ENCODE data around the gene ZNF804B. TPM values are rescaled to one million over a fixed set of nuclear protein-coding genes. Genes with fewer than 3 reads are reported as not detected.

Gene ZNF804B
- total RNA-seq, 1 donor from 2014 or later = not detected

DNA sequence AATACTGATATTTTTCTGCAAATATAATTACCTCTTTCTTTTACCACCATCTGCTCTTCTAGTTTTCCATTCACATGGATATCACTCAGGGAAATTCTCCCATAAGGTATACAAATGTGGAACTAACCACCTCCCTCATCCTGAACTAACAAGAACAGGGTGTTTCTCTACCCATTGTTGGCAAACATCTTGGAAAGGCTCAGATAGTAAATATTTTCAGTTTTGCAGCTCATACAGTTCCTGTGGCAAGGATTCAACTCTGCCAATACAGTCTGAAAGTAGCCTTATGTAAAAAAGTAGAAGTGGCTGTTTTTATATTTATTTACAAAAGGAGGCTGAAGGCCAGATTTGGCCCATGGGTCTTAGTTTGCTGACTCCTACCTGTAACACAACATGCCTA lies 549.0 kb downstream of the ZNF804B start:
- no peaks in the 10 kb centered on the region for H3K36me3 ChIP-seq
- ATAC-seq = no peak
- intact Hi-C loops (cut with DNase I) = no loop called here
- H3K27me3 ChIP-seq (ENCODE audit: low read depth) = no peaks in the 10 kb centered on the region
- H3K4me3 ChIP-seq = no peak overlapping the region
- H3K27ac ChIP-seq = no peak overlapping the region
- DNase-seq = no peak
- no peaks in the 10 kb centered on the region for H3K9me3 ChIP-seq
- H3K4me1 ChIP-seq = no peaks in the 10 kb centered on the region
- TF ChIP-seq, protein P1, sequence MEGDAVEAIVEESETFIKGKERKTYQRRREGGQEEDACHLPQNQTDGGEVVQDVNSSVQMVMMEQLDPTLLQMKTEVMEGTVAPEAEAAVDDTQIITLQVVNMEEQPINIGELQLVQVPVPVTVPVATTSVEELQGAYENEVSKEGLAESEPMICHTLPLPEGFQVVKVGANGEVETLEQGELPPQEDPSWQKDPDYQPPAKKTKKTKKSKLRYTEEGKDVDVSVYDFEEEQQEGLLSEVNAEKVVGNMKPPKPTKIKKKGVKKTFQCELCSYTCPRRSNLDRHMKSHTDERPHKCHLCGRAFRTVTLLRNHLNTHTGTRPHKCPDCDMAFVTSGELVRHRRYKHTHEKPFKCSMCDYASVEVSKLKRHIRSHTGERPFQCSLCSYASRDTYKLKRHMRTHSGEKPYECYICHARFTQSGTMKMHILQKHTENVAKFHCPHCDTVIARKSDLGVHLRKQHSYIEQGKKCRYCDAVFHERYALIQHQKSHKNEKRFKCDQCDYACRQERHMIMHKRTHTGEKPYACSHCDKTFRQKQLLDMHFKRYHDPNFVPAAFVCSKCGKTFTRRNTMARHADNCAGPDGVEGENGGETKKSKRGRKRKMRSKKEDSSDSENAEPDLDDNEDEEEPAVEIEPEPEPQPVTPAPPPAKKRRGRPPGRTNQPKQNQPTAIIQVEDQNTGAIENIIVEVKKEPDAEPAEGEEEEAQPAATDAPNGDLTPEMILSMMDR (IDR thresholded peaks at IDR 0.05) = no peak

DNA sequence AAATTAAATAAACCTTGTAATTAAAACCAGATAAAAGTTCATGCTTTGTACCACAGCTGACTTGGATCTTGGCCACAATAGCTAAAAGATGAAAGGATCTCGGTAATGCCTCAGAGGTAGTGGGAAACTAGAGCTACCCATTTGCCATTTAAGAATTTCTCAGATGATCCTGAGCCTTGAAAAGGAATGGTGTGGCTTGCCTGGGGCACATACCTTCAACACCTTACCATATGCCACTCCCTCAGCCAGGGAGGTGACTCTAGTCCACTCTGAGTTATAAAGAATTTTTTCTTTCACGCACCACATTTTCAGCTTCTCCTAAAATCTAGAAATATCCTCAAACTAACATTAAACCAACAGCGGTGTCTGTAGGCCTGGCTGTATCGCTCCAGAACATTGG lies 552.4 kb downstream of the ZNF804B start:
- no peaks in the 10 kb centered on the region for H3K36me3 ChIP-seq
- TF ChIP-seq, protein P1 (IDR thresholded peaks at IDR 0.05) = no peak
- ATAC-seq (no peak), DNase-seq (no peak)
- no peak overlapping the region for H3K4me3 ChIP-seq
- no peaks in the 10 kb centered on the region for H3K4me1 ChIP-seq
- no peaks in the 10 kb centered on the region for H3K27me3 ChIP-seq (ENCODE audit: low read depth)
- no peak overlapping the region for H3K27ac ChIP-seq
- intact Hi-C loops (cut with DNase I) = no loop called here
- H3K9me3 ChIP-seq = no peaks in the 10 kb centered on the region

DNA sequence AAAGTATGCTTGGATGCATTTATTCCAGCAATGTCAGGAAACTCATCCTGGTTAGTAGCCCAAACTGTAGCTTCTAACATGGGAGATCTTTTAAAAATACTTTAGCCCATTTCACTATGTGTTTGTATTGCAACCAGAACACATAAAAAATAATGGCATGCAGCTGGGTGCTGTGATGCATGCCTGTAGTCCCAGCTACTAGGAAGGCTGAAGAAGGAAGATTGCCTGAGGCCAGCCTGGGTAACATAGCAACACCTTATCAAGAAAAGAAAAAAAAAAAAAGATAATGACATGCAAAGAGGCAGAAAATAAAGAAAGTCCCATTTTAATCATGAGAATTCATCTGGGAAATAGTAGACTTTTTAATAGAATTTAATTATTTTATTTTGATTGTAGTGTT lies 553.1 kb downstream of the ZNF804B start:
- ATAC-seq = no peak

DNA sequence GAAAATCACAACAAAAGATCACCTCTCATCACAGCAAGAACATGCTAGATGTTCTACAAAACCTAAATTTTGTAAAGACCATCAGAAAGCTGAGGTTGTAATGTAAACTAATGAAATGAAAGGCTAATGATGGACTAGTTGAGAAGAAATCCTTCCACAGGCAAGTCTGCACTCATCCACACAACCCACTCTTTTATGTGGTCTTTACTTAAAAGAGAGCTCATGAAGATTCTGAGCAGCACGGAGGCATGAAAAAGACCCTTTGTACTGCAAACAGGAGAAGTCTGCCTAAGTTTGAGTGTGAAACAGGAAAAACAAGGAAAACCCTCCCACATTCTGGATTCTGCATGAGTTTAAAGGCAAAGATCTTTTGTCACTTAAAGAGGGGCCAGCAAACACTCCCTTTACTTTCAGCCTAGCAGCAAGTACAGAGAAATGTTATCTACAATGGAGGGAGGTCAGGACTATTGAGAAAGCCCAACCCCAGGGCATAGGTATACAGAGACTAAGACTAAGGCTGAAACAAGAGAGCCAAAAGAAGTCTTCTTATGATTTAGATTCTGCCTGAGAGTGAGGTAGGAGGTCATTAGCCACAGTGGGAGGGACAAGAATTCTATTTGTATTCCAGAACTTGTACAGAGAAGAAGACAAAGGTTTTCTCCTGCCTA lies 557.2 kb downstream of the ZNF804B start:
- ATAC-seq (no peak), DNase-seq (no peak)
- Histone ChIP-seq H3K36me3 (no peaks in the 10 kb centered on the region), H3K4me3 (no peak overlapping the region), H3K27me3 (ENCODE audit: low read depth) (no peaks in the 10 kb centered on the region), H3K27ac (no peak overlapping the region), H3K4me1 (no peaks in the 10 kb centered on the region), H3K9me3 (no peaks in the 10 kb centered on the region)
- intact Hi-C loops (cut with DNase I) = no loop called here
- TF ChIP-seq, protein P1 (IDR thresholded peaks at IDR 0.05) = no peak

More for the DNA sequence above, 553.1 kb downstream of the ZNF804B start:
- Histone ChIP-seq H3K27me3 (ENCODE audit: low read depth) (no peaks in the 10 kb centered on the region), H3K4me3 (no peak overlapping the region), H3K27ac (no peak overlapping the region), H3K4me1 (no peaks in the 10 kb centered on the region), H3K36me3 (no peaks in the 10 kb centered on the region), H3K9me3 (no peaks in the 10 kb centered on the region)
- TF ChIP-seq, protein P1 (IDR thresholded peaks at IDR 0.05) = no peak
- intact Hi-C loops (cut with DNase I) = no loop called here
- no peak for DNase-seq

DNA sequence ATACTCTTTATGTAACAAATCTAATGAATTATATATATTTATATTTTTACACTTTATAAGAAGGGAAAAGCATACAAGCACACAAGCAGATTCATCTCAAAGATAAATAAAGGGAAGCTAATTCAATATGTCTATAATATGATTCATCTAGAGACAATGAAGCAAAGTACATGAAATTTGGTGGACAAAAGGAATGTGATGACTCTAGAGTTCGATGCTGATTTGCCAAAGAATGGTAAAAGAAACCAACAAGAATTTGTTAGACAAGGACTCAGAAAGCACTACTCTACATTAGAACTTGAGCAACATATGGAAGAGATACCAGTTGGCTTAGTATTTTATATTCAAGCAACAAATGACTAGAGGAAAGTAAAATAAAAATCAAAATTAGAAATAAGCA lies 572.5 kb downstream of the ZNF804B start:
- Histone ChIP-seq H3K36me3 (no peaks in the 10 kb centered on the region), H3K27ac (no peak overlapping the region), H3K9me3 (no peaks in the 10 kb centered on the region), H3K27me3 (ENCODE audit: low read depth) (no peaks in the 10 kb centered on the region), H3K4me1 (no peaks in the 10 kb centered on the region), H3K4me3 (no peak overlapping the region)
- ATAC-seq = no peak
- intact Hi-C loops (cut with DNase I) = no loop called here
- TF ChIP-seq, protein P1 (IDR thresholded peaks at IDR 0.05) = no peak
- no peak for DNase-seq
